GM21723 (cell line): Measurements from ENCODE around the gene TLCD3B.
A peak's percentile ranks its signal among the peaks of the same experiment; 100 is the strongest.

Source experiments
- ATAC-seq: cut with Tn5 transposase; IDR thresholded peaks from one replicate; pipeline ENCODE4 v1.9.1; 2021; ENCODE audit warnings: mild to moderate bottlenecking, moderate library complexity; ENCODE audit not compliant: unreplicated experiment

TLCD3B gene

DNA sequence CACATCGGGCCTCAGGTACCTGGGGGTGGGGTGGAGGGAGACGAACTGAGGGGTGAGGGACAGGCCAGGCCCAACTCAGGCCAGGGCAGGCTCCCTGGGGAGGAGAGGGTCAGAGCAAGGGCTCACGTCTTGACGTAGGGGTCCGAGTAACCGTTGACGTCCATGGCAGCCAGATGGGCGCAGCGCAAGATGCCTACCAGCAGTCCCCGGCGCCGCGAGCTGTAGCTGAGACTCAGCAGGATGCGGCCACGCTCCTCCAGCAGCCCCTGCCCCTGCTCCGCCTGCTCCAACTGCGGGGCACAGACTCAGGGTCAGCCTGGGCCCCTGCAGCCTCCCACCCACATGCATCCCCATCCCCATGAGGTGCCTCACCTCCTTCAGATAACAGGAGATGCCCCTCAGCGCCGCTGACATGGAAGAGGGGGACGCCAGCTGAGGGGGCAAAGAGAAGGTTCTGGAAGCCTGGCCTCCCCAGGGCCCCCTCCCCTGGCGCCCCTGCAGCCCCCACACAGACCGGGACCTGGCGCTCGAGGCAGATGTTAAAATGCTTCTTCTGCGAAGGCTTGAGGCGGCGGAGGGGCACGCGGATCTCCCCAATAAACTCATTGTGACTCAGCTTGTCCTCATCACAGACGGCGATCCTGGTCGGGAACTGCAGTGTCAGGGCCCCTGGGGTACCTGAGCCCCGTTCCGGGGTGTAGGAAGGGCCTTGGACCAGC, 24.3 kb downstream of the TLCD3B start:
- ATAC-seq = no peak

- no peak for ATAC-seq
These were observed 25.0 kb downstream of the TLCD3B start for GRCh38 chr16:30006095-30006473.

DNA sequence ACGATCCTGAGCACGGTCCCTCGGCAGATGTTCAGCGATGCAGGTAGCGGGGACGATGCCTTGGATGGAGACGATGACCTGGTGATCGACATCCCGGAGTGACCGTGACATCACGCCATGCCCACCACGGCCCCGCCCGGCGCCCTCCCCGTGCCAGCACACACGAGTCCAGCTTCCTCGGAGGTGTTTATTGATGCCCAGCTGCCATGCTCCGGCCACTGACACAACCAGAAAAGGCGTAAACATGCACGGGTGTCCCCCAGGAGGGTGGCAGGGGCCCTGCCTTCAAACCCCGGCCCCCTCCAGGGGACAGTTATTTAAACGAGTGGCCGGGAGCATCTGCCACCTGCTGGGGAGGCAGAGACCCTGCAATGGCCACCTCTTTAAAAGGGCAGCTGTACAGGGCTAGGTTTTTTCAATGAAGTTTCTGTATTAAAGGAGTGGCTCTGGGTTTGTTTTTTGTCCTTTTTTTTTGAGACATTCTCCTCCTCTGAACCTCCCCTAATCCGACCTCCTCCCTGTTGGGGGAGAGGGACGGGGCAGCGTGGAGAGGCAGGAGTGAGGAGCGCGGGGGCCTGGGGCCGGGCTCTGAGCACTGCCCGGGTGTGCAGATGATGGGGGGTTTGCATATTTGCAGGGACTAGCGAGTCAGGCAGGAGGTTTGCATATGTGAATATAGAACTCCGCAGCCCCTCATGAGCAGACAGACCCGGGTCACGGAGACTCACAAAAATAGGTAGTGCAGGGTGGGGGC, 25.6 kb downstream of the TLCD3B start:
- no peak for ATAC-seq

DNA sequence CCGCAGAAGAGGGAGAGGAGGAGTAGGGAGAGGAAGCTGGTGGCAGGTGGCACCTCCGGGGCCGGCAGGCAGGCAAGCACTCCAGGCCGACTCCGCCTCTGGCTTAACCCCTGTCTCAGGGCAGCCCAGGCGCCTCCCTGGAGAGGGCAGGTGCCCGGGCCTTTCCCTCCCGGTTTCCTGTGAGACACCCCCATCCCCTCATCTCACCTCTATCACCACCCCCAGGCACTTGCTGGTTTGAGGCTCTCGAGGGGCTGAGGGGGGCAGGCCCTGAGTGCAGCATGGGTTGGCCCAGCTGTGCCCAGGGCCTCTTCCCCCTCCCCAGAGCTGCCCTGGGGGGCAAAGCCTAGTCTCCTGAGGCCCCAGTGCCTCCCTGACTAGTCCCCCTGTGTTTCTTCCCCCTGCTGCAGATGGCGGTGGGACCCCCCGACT, 26.2 kb downstream of the TLCD3B start:
- no peak for ATAC-seq

GRCh38 chr16:30004424-30004776, 26.7 kb downstream of the TLCD3B start:
- ATAC-seq = no peak

DNA sequence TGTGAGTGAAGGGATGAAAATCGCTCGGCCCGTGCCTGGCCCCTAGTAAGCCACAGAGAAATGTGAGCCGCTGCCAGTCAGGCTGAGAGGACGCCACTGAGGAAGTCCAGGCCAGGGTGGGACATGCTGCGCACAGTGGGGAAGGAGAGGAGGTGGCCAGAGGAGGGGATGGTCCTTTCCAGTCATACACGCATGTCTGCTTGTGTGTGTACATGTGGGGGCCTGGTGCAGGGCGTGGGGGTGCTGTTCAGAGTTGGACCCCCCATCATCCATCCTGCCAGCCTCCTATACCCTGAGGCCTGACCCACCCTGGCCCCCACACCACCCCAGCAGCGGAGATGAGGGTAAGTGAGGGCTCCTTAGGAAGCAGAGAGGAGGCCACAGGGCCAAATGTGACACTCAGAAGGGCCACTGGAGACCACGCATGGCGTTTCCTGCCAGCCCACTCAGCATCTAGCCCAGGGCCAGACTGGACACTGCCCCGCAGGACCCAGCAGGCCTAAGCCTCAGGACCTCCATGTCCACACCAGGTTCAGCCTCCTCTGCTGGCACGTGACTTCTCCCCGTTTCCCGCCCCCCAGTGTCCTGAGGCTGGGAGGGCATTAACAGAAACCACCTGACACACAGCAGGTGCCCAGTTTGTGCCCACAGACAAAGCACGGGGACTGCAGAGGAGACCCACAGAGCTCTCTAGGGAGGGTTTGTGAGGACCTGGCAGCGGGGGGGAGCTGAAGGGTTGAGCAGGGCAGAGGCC, 27.2 kb downstream of the TLCD3B start:
- ATAC-seq = no peak

- no peak for ATAC-seq
These were observed 28.3 kb downstream of the TLCD3B start for GRCh38 chr16:30002614-30003346.

DNA sequence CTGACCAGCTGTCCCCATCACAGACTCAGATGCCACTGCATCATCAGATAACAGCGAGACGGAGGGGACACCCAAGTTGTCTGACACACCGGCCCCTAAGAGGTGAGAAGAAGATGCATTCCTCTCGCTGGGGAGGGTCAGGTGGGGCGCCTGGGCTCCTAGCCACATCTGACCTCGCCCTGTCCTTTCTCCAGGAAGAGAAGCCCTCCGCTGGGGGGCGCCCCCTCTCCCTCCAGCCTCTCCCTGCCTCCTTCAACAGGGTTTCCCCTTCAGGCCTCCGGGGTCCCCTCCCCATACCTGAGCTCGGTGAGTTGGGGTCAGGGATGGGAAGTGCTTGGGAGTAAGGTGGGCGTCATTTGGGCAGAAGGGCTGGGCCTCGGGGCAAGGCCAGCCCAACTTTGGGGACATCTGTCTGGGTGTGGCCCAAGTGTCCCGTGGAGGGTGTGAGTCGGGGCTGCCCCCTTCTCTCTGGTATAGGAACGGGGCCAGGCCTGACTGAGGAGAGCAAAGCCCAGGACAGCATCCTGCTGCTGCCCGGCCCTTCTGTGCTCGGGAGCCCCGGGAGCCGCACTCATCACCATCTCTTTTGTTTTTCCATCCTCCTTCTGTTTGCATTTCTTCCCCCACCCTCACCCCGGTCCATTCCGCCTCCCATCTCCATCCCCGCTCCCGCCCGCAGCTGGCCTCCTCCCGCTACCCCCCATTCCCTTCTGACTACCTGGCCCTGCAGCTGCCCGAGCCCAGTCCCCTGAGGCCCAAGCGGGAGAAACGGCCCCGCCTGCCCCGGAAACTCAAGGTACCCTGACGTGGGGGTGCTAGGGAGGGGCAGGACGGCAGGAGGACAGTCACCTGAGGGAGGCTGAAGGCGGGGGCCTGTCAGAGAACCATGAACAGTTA, 30.1 kb downstream of the TLCD3B start:
- no peak for ATAC-seq

GRCh38 chr16:29999605-30000004, 31.5 kb downstream of the TLCD3B start:
- ATAC-seq = no peak

GRCh38 chr16:29996766-29997250, 34.3 kb downstream of the TLCD3B start:
- peak; percentile 5 for ATAC-seq

DNA sequence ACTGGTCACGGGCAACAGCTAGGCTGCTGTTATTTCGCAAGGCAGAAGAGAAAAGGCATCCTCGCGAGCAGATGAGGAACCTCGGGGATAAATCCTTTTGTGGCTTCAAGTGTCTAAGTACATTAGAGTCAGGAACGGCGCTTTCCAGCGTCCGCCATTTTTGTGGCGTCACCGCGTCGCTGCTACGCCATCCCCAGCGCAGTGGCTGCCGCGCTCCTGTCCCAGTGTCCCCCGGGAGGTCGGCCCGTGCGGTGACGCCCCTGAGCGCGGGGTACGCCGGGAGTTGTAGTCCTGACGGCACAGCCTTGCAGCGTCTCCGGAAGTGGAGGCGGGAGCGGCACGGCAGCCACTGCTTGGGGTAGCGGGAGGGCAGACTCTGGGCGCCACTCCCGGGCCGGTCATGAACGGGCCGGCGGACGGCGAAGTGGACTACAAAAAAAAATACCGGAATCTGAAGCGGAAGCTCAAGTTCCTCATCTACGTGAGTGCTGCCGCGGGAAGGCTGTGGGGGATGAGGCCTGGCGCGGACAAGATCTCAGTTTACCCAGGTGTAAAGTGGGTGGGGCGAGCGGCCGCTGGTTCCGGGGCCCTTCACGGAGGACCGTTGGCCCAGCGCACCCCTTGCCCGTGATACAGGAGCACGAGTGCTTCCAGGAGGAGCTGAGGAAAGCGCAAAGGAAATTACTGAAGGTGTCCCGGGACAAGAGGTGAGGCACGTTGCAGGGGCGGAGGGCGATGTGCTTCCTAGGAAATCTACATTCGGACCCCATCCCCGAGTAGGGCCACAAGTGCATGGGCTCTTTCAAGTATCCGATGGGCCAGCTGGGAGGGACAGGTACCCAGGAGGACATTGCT, 34.9 kb downstream of the TLCD3B start, which contains the start of gene INO80E:
INO80E (plus strand) TSS at position 331 of the 855 bp plus-strand sequence; CDS start at position 401, 70 bp downstream.
- ATAC-seq = peak; percentile 84

GRCh38 chr16:29995324-29995910, 35.7 kb downstream of the TLCD3B start, which contains the start of gene HIRIP3:
Gene HIRIP3, minus strand, starts transcription at chr16:29995617. Its CDS starts 12 bp downstream, at chr16:29995605.
- ATAC-seq = peak; percentile 53

- peak; percentile 39 for ATAC-seq
These were observed 36.3 kb downstream of the TLCD3B start for GRCh38 chr16:29994600-29995323.

DNA sequence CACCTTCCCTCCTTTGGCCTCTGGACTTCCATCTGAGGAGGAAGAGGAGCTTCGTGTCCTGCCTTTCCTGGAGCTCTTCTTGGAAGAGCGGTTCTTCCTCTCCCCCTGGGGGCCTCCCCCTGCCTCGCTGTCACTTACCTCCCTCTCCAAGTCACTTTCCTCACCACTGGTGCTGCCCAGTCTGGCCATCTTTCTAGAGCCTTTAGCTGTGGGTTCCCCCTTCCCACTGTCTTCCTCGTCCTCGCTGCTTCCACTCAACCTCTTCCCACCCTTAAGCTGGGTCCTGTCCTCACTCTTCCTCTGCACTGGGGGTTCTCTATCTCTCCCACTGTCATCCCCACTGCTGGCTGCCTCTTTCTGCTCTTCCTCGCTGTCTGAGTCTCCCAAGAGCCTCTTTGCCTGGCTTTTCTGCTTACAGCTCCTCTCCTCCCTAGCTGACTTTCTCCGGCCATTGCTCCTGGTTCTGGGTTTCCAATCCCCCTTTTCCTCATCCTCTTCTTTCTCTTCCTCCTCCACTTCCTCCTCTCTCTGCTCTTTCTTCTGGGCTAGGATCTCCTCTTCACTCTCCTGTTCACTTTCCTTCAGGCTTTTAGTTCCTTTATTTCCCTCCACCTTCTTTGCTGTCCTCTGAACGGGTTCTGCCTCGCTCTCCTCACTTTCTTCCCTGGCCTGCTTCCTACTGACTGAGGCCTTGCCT, 37.0 kb downstream of the TLCD3B start:
- no peak for ATAC-seq

DNA sequence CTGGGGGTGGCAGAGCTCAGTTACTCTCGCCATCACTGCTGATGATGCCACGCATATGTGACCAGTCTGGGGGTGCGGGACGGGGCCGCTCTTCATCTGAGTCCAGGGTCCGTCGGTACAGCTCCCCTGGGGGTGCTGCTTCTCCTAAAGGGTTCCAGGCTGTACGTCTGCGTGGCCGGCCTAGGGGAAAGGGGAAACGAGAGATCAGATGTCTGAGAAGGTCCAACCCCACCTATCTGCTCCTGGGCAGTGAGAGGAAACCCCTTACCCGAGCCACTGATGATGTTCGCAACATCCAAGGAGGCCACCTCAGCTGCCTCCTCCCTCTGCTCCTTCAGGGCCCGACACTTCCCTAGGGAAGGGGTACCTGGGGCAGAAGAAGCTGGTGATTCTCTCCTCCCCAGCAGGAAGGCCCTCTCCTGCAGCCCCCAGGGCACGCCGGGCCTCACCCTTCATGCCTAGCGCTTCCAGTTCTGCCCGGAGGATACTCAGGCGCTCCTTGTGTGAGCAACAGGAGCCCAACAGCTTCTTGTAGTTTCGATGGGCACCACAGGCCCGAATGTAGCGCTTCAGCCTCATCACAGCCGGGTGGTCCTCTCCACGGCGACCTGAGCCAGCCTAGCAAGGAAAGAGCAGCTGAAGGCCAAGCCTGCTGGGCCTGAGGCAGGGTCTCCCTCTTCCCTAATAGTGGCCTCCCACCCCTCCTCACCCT, 37.7 kb downstream of the TLCD3B start:
- no peak for ATAC-seq

GRCh38 chr16:29992344-29992967, 38.6 kb downstream of the TLCD3B start:
- no peak for ATAC-seq
